ENCODE data around the gene MZT2B.
"Not testable (repeated sequence)": the region's sequence is repeated elsewhere in the genome, so short reads cannot be mapped to it uniquely, and the experiment has no call there.

The MZT2B gene

DNA sequence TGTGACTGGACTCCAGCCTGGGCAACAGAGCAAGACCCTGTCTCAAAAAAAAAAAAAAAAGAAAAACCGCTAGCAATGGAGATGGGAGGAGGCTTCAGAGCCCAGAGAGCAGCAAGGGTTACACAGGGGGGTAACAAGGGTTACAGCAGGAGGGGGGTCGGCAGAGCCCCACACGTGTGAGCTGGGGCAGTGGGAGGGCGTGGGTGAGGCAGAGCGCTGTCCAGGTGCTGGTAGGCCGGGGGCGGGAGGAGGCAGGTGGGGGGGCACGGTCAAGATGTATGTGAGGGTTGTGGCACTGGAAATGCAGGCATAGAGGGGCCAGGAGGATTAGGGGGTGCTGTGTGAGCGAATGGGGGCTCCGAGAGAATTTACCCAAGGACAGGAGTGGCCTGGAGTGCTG lies 3.4 kb downstream of the MZT2B start:
- no peak overlapping the region for H3K27ac ChIP-seq
- no peaks in the 10 kb centered on the region for H3K27me3 ChIP-seq
- H3K4me1 ChIP-seq (ENCODE audit: control insufficient read depth in 1 of 2, insufficient read depth in 1 of 2, low read depth in 1 of 2, low read length in 1 of 2): peaks cover 16 to 17% of the 10 kb centered on the region in 2 experiments
- H3K36me3 ChIP-seq: peaks cover 6% of the 10 kb centered on the region
- no peak overlapping the region for H3K4me3 ChIP-seq (ENCODE audit: low read depth in 1 of 2, low read length in 1 of 2)
- TF ChIP-seq, protein P1, sequence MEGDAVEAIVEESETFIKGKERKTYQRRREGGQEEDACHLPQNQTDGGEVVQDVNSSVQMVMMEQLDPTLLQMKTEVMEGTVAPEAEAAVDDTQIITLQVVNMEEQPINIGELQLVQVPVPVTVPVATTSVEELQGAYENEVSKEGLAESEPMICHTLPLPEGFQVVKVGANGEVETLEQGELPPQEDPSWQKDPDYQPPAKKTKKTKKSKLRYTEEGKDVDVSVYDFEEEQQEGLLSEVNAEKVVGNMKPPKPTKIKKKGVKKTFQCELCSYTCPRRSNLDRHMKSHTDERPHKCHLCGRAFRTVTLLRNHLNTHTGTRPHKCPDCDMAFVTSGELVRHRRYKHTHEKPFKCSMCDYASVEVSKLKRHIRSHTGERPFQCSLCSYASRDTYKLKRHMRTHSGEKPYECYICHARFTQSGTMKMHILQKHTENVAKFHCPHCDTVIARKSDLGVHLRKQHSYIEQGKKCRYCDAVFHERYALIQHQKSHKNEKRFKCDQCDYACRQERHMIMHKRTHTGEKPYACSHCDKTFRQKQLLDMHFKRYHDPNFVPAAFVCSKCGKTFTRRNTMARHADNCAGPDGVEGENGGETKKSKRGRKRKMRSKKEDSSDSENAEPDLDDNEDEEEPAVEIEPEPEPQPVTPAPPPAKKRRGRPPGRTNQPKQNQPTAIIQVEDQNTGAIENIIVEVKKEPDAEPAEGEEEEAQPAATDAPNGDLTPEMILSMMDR (IDR thresholded peaks at IDR 0.05): no peak
- H3K9me3 ChIP-seq: no peaks in the 10 kb centered on the region

DNA sequence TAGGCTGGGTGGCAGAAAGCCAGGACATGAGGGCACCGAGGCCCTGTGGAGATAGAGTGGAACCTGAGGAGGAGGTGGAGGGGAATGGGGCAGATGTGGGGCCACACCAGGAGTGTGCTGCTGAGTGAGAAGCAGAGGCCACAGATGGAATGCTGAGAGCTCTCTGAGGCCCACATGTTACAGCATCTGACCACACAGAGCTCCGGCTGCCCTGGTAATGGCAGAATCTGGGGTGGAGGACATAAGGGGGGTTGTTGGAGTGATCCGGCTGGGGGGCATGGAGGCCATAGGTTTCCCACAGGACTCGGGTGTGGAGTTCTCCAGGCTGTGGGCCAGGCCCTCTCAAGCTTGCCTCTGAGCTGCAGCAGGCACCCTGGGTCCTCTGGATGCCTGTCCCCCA lies 3.8 kb downstream of the MZT2B start:
- H3K36me3 ChIP-seq: peaks cover 8% of the 10 kb centered on the region
- H3K9me3 ChIP-seq: no peaks in the 10 kb centered on the region
- no peak overlapping the region for H3K4me3 ChIP-seq (ENCODE audit: low read depth in 1 of 2, low read length in 1 of 2)
- TF ChIP-seq, protein P1 (IDR thresholded peaks at IDR 0.05): no peak
- H3K4me1 ChIP-seq (ENCODE audit: control insufficient read depth in 1 of 2, insufficient read depth in 1 of 2, low read depth in 1 of 2, low read length in 1 of 2): peaks cover 12 to 13% of the 10 kb centered on the region in 2 experiments
- H3K27ac ChIP-seq: no peak overlapping the region
- H3K27me3 ChIP-seq: no peaks in the 10 kb centered on the region

DNA sequence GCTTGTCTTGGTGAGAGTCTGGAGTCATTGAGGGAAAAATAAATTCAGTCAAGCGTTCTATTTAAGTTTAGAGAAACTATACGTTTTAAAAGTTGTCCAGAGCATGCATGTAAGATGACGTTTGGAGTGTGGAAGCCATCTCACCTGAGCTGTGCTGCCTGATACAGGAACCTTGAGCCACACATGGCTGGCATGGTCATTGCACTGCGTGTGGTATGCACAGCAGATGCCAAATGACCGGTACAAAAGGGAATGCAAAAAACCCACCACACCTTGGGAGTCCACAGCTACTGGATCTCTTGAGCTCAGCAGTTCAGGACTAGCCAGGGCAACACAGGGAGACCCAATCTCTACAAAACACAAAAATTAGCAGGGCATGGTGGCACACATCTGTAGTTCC lies 4.3 kb downstream of the MZT2B start:
- no peak overlapping the region for H3K4me3 ChIP-seq (ENCODE audit: low read depth in 1 of 2, low read length in 1 of 2)
- no peaks in the 10 kb centered on the region for H3K27me3 ChIP-seq
- TF ChIP-seq, protein P1 (IDR thresholded peaks at IDR 0.05): no peak
- H3K9me3 ChIP-seq: no peaks in the 10 kb centered on the region
- peaks cover 13% of the 10 kb centered on the region for H3K36me3 ChIP-seq
- H3K4me1 ChIP-seq (ENCODE audit: control insufficient read depth in 1 of 2, insufficient read depth in 1 of 2, low read depth in 1 of 2, low read length in 1 of 2): peaks cover 7 to 9% of the 10 kb centered on the region in 2 experiments
- no peak overlapping the region for H3K27ac ChIP-seq

DNA sequence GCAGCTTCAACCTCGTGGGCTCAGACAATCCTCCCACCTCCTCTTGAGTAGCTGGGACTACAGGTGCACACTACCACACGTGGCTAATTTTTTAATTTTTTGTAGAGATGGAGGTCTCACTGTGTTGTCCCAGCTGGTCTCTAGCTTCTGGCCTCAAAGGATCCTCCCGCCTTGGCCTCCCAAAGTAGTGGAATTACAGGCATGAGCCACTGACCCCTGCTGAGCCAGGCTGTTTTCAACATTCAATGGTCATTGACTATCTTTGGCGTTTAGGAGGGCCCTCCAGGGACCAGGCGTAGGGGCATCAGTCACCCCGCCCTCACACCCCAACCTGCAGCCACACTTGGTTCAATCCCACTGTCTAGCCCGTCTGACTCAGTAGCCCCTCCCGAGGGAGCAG lies 5.2 kb downstream of the MZT2B start:
- Histone ChIP-seq H3K4me3 (ENCODE audit: low read depth in 1 of 2, low read length in 1 of 2) (no peak overlapping the region), H3K27me3 (no peaks in the 10 kb centered on the region), H3K36me3 (peaks cover 15% of the 10 kb centered on the region), H3K4me1 (ENCODE audit: control insufficient read depth in 1 of 2, insufficient read depth in 1 of 2, low read depth in 1 of 2, low read length in 1 of 2) (peaks cover 7 to 9% of the 10 kb centered on the region in 2 experiments), H3K27ac (no peak overlapping the region), H3K9me3 (no peaks in the 10 kb centered on the region)
- TF ChIP-seq, protein P1 (IDR thresholded peaks at IDR 0.05): no peak

DNA sequence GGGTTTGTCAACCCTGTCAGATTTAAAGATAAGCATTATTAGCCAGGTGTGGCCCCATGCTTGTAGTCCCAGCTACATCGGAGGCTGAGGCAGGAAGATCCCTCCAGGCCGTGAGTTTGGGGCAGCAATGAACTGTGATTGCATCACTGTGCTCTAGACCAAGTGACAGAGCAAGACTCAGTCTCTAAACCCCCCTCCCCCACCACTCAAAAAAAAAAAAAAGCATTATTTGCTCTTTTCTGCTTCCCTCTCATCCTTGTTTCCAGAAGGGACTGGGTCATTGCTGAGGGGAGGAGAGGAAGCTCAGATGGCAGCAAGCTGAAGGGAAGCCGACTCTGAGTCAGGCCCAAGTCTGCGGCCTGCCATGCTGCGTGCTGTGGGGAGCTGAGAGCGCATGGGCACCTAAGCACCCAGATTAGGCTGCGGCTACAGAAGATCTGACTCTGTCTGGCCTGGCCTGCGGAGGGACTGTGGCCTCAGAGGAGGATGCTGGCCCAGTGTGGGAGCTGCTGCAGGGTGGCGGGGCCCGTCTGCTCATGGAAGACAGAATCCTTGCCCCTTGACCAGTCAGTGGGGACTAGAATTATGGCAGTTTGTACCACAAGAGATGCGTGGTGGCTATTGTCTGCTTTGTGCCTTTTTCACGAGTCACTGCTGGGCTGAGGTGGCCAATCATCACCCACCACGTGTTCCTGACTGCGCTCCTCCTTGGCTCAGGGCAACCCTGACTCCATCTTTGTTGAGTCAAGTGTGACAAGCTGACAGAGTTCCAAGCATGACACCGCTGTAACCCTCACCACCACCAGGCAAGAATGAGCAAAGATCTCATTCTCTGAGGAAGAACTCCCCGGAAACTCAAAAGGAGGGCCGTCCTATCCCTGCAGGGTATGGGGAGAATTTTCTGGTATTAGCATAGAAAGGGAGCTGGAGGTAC lies 6.1 kb downstream of the MZT2B start:
- H3K4me3 ChIP-seq (ENCODE audit: low read depth in 1 of 2, low read length in 1 of 2); H3K27me3 ChIP-seq; H3K9me3 ChIP-seq; H3K27ac ChIP-seq; H3K4me1 ChIP-seq (ENCODE audit: control insufficient read depth in 1 of 2, insufficient read depth in 1 of 2, low read depth in 1 of 2, low read length in 1 of 2): not testable (repeated sequence)
- H3K36me3 ChIP-seq: peaks cover 15% of the 10 kb centered on the region

DNA sequence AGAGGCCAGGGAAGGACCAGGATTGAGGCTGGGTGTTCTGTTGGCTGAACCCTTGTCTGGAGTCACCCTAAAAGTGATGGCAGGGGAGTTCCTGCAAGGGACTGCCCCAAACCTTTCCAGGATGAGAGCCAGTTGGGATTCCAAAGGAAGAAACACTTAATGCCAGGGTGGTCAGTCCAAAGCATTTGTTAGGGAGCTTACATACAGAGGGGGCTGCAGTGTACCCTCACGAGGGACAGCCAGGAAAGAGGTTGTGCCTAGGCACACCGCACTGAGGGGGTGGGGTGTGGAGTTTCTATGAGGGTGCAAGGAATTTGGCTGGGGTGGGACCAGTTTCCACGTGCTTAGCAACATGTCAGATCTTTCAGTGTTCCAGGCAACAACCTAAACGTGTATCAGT lies 6.9 kb downstream of the MZT2B start:
- not testable (repeated sequence) for H3K27me3 ChIP-seq; H3K9me3 ChIP-seq; H3K27ac ChIP-seq; H3K4me3 ChIP-seq (ENCODE audit: low read depth in 1 of 2, low read length in 1 of 2); H3K4me1 ChIP-seq (ENCODE audit: control insufficient read depth in 1 of 2, insufficient read depth in 1 of 2, low read depth in 1 of 2, low read length in 1 of 2)
- peaks cover 15% of the 10 kb centered on the region for H3K36me3 ChIP-seq
